ENCODE measurements around the gene PLK3.

DNA sequence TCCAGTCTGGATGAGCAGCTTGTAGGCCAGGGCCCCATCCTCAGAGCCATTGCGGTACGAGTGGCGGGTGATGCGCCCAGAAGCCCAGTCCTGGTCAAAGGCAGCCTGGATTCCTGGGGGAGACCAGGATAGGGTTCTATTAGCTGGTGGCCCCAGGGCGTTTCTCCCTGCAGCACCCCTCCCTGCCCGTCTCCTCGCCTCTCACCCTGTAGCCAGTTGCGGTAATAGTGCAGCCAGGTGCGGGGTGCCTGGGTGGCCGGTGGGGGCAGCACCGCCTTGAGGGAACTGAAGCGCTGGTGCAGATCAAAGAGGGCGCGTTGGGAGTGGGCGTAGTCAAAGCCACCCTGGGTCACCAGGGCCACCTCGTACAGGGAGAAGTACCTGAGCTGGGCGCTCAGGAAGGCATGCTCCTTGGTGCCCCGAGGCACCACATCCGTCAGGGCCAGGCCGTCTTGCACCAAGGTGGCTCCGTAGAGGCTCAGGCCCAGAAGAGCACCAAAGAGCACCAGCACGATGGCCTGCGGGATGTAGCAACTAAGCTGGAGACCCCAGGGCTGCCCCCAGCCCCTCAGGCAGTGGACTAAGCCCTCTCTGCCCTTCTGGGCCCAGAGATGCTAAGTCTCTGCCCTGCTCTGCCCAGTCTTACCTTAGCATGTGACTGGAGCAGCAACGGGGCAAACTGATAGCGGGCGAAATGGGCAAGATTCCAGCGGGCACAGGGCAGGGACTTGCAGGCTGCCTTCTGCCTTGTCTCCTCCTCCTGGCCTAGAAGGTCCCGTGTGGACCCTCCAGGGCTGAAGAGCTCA lies 27.2 kb downstream of the PLK3 start:
- TF ChIP-seq, protein P1, sequence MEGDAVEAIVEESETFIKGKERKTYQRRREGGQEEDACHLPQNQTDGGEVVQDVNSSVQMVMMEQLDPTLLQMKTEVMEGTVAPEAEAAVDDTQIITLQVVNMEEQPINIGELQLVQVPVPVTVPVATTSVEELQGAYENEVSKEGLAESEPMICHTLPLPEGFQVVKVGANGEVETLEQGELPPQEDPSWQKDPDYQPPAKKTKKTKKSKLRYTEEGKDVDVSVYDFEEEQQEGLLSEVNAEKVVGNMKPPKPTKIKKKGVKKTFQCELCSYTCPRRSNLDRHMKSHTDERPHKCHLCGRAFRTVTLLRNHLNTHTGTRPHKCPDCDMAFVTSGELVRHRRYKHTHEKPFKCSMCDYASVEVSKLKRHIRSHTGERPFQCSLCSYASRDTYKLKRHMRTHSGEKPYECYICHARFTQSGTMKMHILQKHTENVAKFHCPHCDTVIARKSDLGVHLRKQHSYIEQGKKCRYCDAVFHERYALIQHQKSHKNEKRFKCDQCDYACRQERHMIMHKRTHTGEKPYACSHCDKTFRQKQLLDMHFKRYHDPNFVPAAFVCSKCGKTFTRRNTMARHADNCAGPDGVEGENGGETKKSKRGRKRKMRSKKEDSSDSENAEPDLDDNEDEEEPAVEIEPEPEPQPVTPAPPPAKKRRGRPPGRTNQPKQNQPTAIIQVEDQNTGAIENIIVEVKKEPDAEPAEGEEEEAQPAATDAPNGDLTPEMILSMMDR (IDR thresholded peaks at IDR 0.05) = no peak
- TF ChIP-seq POLR2A (IDR thresholded peaks at IDR 0.05) = no peak
- TF ChIP-seq EP300 (IDR thresholded peaks at IDR 0.05) = no peak
